ENCODE data around the gene PHTF2.

PHTF2 gene

GRCh38 chr7:77798394-77799077 is at the start of gene PHTF2, which contains the start of gene TMEM60:
PHTF2 (plus strand) TSS chr7:77798773.
TMEM60 (minus strand) TSS chr7:77798434; CDS start chr7:77794373, 4,061 bp downstream.
- TF ChIP-seq CTCF (IDR thresholded peaks at IDR 0.05; ENCODE audit: low read depth, low read length), result peak; percentile 57
- DNase-seq (ENCODE audit: extremely low read depth, low read depth), result peak; percentile 99

GRCh38 chr7:77752016-77752415 is 46.6 kb upstream of the PHTF2 start:
- TF ChIP-seq CTCF (IDR thresholded peaks at IDR 0.05; ENCODE audit: low read depth, low read length), result no peak
- no peak for DNase-seq (ENCODE audit: extremely low read depth, low read depth)

GRCh38 chr7:77753173-77753572 is 45.4 kb upstream of the PHTF2 start:
- DNase-seq (ENCODE audit: extremely low read depth, low read depth), result no peak
- TF ChIP-seq CTCF (IDR thresholded peaks at IDR 0.05; ENCODE audit: low read depth, low read length), result no peak

- no peak for TF ChIP-seq CTCF (IDR thresholded peaks at IDR 0.05; ENCODE audit: low read depth, low read length)
- no peak for DNase-seq (ENCODE audit: extremely low read depth, low read depth)
Measured at GRCh38 chr7:77757589-77757988, 41.0 kb upstream of the PHTF2 start.

- DNase-seq (ENCODE audit: extremely low read depth, low read depth), result peak; percentile 42
- peak; percentile 71 for TF ChIP-seq CTCF (IDR thresholded peaks at IDR 0.05; ENCODE audit: low read depth, low read length)
Measured at GRCh38 chr7:77759294-77759889, 39.2 kb upstream of the PHTF2 start.

GRCh38 chr7:77760809-77761453 is 37.6 kb upstream of the PHTF2 start:
- TF ChIP-seq CTCF (IDR thresholded peaks at IDR 0.05; ENCODE audit: low read depth, low read length), result no peak
- no peak for DNase-seq (ENCODE audit: extremely low read depth, low read depth)

GRCh38 chr7:77765481-77765880 is 33.1 kb upstream of the PHTF2 start:
- no peak for DNase-seq (ENCODE audit: extremely low read depth, low read depth)
- no peak for TF ChIP-seq CTCF (IDR thresholded peaks at IDR 0.05; ENCODE audit: low read depth, low read length)

Measured in AG09319 (cell line).